Bronchial epithelial cell (primary cell): ENCODE measurements around the gene DNAJA2. TPM values are rescaled to one million over a fixed set of nuclear protein-coding genes. Genes with fewer than 3 reads are reported as not detected.

ENCODE experiments used
- DNase-seq: peaks from one replicate; pipeline ENCODE4 v3.0.0-alpha.2; 2010; ENCODE audit warnings: low read depth
- FAIRE-seq: peaks from 2 replicates; lab custom pipeline; 2011; peaks lifted over from hg19 to GRCh38; lab: Jason Lieb, UNC
- H3K27me3 ChIP-seq: 2 replicates; pipeline ENCODE4 v1.5.1; 2011; ENCODE audit warnings: low read length; ENCODE audit not compliant: control insufficient read depth, insufficient read depth
- H3K36me3 ChIP-seq: 2 replicates; pipeline ENCODE4 v1.5.1; 2011; ENCODE audit warnings: low read length; ENCODE audit not compliant: control insufficient read depth, insufficient read depth
- H3K4me3 ChIP-seq: 2 replicates; pipeline ENCODE4 v1.5.1; 2011; ENCODE audit warnings: mild to moderate bottlenecking, low read depth, low read length, control low read depth
- total RNA-seq: library from RNA; depleted of rRNA; stranded (reverse); fragments of >200 nt; gene quantifications from 2 replicates; pipeline ENCODE4 v1.2.1, GENCODE V29; 2014
- TF ChIP-seq, protein P1 (sequence below): IDR thresholded peaks from 2 replicates; pipeline ENCODE4 v1.5.1; 2011; ENCODE audit warnings: mild to moderate bottlenecking, moderate library complexity, low read length, control low read depth, inconsistent platforms; ENCODE audit not compliant: insufficient read depth, severe bottlenecking

The DNAJA2 gene
- total RNA-seq, 1 donor from 2014 or later: 112 TPM

GRCh38 chr16:46962629-46963028 lies 10.8 kb downstream of the DNAJA2 start:
- DNase-seq (no peak), FAIRE-seq (no peak)
- no peaks in the 10 kb centered on the region for H3K27me3 ChIP-seq
- no peak overlapping the region for H3K4me3 ChIP-seq
- peaks cover 16% of the 10 kb centered on the region for H3K36me3 ChIP-seq
- TF ChIP-seq, protein P1, sequence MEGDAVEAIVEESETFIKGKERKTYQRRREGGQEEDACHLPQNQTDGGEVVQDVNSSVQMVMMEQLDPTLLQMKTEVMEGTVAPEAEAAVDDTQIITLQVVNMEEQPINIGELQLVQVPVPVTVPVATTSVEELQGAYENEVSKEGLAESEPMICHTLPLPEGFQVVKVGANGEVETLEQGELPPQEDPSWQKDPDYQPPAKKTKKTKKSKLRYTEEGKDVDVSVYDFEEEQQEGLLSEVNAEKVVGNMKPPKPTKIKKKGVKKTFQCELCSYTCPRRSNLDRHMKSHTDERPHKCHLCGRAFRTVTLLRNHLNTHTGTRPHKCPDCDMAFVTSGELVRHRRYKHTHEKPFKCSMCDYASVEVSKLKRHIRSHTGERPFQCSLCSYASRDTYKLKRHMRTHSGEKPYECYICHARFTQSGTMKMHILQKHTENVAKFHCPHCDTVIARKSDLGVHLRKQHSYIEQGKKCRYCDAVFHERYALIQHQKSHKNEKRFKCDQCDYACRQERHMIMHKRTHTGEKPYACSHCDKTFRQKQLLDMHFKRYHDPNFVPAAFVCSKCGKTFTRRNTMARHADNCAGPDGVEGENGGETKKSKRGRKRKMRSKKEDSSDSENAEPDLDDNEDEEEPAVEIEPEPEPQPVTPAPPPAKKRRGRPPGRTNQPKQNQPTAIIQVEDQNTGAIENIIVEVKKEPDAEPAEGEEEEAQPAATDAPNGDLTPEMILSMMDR: no peak

DNA sequence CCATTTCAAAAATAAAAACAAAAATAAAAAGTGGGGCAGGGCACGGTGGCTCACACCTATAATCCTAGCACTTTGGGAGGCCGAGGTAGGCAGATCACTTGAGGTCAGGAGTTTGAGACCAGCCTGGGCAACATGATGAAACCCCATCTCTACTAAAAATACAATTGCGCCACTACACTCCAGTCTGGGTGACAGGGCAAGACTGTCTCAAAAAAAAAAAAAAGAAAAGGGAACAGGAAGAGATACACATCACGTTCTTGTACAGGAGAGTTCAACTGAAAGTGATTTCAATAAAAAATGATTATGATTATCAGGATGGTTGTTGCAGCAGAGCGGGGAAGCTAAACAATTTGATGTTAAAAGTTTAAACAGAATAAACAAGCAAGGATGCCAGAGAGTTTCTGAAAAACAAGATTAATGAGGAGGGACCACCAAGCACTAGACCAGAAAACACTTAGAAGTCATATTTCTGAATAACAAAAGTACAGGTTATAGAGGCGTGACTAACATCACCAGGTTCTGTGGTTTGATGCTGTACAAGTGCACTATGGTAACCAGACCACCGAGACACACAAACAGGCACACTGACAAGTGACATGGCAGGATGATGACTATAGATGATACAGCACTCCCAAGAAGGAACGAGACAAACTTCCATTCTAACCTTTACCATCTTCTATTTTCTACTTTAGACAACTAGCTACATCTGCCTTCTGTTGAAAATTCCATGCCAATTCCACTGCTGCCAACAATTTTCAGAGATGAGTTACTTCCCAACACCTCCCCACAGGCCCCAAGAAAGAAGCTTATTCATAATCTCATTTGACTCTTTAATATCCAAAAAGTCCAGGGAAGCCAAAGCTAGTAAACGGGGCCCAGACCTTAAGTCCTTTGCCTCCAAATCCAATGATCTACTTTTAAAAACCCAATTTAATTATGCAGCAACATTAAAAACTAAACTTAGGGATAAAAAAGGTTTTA lies 11.8 kb downstream of the DNAJA2 start:
- Histone ChIP-seq H3K27me3 (no peaks in the 10 kb centered on the region), H3K36me3 (peaks cover 17% of the 10 kb centered on the region), H3K4me3 (no peak overlapping the region)
- no peak for FAIRE-seq
- TF ChIP-seq, protein P1: no peak
- DNase-seq: no peak

DNA sequence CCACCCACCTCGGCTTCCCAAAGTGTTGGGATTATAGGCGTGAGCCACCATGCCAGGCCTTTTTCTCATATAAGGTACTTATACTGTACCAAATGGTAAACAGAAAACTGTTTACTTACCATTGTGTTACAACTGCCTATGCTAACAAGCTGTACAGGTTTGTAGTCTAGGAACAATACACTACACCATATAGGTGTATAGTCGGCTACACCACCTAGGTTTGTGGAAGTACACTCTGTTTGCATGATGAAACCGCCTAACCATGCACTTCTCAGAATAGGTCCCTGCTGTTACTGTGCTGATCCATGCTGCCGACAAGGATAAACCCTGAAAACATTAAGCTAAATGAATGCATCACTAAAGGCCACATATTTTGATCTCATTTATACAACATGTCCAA lies 18.9 kb downstream of the DNAJA2 start:
- Histone ChIP-seq H3K27me3 (no peaks in the 10 kb centered on the region), H3K4me3 (no peak overlapping the region), H3K36me3 (peaks cover 9% of the 10 kb centered on the region)
- no peak for FAIRE-seq
- TF ChIP-seq, protein P1: no peak
- no peak for DNase-seq

DNA sequence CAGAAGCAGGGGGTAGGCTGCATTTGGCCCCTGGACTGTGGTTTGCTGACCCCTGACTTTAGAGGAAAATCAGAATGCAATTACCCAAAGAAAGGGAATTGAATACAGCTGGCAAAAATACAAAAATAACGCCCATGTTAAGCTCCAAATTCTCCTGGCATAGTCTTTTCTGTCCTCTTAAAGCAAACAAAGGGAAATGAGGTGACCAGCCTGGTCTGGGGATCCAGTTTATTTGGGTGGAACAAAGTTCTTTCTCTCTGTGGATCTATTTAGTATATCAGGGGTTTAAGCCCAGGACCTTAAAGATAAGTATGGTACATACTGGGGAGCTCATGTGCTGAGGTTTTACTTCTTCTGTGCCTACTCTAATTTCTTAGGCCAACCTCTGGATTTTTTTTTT lies 23.5 kb downstream of the DNAJA2 start:
- DNase-seq: no peak
- Histone ChIP-seq H3K27me3 (no peaks in the 10 kb centered on the region), H3K36me3 (no peaks in the 10 kb centered on the region), H3K4me3 (no peak overlapping the region)
- TF ChIP-seq, protein P1: no peak
- FAIRE-seq: no peak

DNA sequence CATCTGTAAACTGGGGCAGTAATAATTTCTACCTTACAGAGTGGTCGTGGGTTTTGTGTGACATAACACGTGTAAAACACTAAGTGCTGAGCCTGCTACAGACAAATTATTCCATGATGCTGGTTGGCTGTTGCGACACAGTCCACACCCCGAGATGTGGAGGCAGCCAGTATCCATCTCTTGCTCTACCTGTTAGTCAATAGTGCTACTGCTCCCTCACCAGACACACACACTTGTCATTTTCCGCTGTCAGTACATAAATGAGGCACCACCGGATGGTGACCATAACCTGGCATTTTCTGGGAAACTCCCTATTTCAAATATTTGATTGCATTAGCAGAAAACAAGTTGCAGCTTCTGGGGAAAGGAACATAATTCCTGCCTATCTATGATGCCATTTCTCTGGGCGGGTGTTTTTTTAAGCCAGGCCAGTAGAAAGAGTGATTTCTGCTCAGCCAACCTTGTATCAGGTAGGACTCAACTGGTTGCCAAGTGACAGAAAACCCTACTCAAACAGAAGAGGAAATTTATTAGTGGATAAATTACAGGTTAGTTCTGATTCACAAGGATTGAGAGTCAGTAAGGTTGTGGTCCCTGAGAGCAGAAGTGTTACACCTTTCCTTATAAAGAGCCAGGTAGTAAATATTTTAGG lies 24.1 kb downstream of the DNAJA2 start:
- H3K36me3 ChIP-seq: no peaks in the 10 kb centered on the region
- H3K27me3 ChIP-seq: no peaks in the 10 kb centered on the region
- DNase-seq (peak; percentile 30), FAIRE-seq (no peak)
- H3K4me3 ChIP-seq: no peak overlapping the region
- TF ChIP-seq, protein P1: no peak
